K562 (cell line): ENCODE measurements around the gene PMVK. TPM values are rescaled to one million over a fixed set of nuclear protein-coding genes. Genes with fewer than 3 reads are reported as not detected.

Experiments
- BCL6 ChIP-seq: fragments of 250-450 bp; sonication (Bioruptor Pico); IDR thresholded peaks from 2 replicates; pipeline ENCODE4 v1.4.0; 2020
- CAMTA2 ChIP-seq: fragments of 250-450 bp; sonication (Bioruptor Pico); conservative IDR thresholded peaks from 2 replicates; pipeline ENCODE4 v1.5.1; 2022
- CHCHD3 ChIP-seq: fragments of 250-450 bp; sonication (Bioruptor Pico); IDR thresholded peaks from 2 replicates; pipeline ENCODE4 v2.1.2; 2022; ENCODE audit warnings: mild to moderate bottlenecking
- GTF2A2 ChIP-seq: IDR thresholded peaks from 2 replicates; pipeline ENCODE4 v1.6.1; 2016; ENCODE audit warnings: mild to moderate bottlenecking, missing genetic modification characterization, missing compliant biosample characterization
- HDGF ChIP-seq: fragments of 450-650 bp; IDR thresholded peaks from 2 replicates; pipeline ENCODE4 v1.6.1; 2016
- JUNB ChIP-seq: fragments of 450-650 bp; formaldehyde crosslinking; conservative IDR thresholded peaks from 2 replicates; pipeline ENCODE4 v1.4.0; 2020; ENCODE audit warnings: mild to moderate bottlenecking
- MCM5 ChIP-seq: fragments of 450-650 bp; IDR thresholded peaks from 2 replicates; pipeline ENCODE4 v1.6.1; 2016; ENCODE audit warnings: low read depth
- SIRT6 ChIP-seq: IDR thresholded peaks from one replicate; pipeline ENCODE4 v1.6.1; 2012; ENCODE audit warnings: low read depth, mild to moderate bottlenecking, control low read depth, inconsistent platforms, low read length, moderate library complexity
- SREBF1 ChIP-seq: fragments of 150-350 bp; IDR thresholded peaks from 2 replicates; pipeline ENCODE4 v1.6.1; 2014; ENCODE audit warnings: antibody characterized with exemption, low read depth, low read length, borderline replicate concordance
- ZNF263 ChIP-seq: sonication (generic); formaldehyde crosslinking; IDR thresholded peaks from 2 replicates; pipeline ENCODE4 v1.8.0; 2022; ENCODE audit warnings: mild to moderate bottlenecking, missing genetic modification reagents, borderline replicate concordance
- ZNF316 ChIP-seq: fragments of 450-650 bp; IDR thresholded peaks from 2 replicates; pipeline ENCODE4 v1.6.1; 2016
- ZNF695 ChIP-seq: fragments of 450-650 bp; formaldehyde crosslinking; IDR thresholded peaks from 2 replicates; pipeline ENCODE4 v1.4.0; 2020; ENCODE audit warnings: mild to moderate bottlenecking, moderate library complexity
- ZNF778 ChIP-seq: fragments of 450-650 bp; formaldehyde crosslinking; IDR thresholded peaks from 2 replicates; pipeline ENCODE4 v1.4.0; 2020; ENCODE audit warnings: mild to moderate bottlenecking, moderate library complexity
- polyA plus RNA-seq, 8 experiments: library from polyadenylated mRNA; depleted of rRNA in 4 of 8; stranded (reverse) in 5 of 8; unstranded in 3 of 8; fragments of >200 nt; fragmentation: Nextera tagmentation in 2 of 8; fragmentation: Illumina TruSeq in 1 of 8; extraction: Ambion mirVana in 2 of 8; extraction: Trizol in 1 of 8; gene quantifications; 2 replicates each; pipeline versions ENCODE4 v1.2.1 to v1.2.3, GENCODE V29; 2011 to 2014; ENCODE audit warnings: inconsistent platforms in 1 of 8, missing spikeins in 1 of 8
- total RNA-seq, 7 experiments: library from RNA; depleted of rRNA in 6 of 7; stranded (reverse); fragments of >200 nt in 6 of 7; fragmentation: Illumina TruSeq in 2 of 7; extraction: Trizol in 2 of 7; gene quantifications; 2 replicates each; pipeline versions ENCODE4 v1.2.1 to v1.2.3, GENCODE V29; 2011 to 2021; ENCODE audit warnings: low replicate concordance in 1 of 7
- TF ChIP-seq, protein P1 (sequence below): sonication (generic); formaldehyde crosslinking; IDR thresholded peaks from 2 replicates; pipeline ENCODE4 v1.8.1; 2023; ENCODE audit warnings: missing genetic modification reagents, mild to moderate bottlenecking, borderline replicate concordance
- TF ChIP-seq, protein P2 (sequence below): sonication (generic); formaldehyde crosslinking; IDR thresholded peaks from 2 replicates; pipeline ENCODE4 v1.8.1; 2023; ENCODE audit warnings: mild to moderate bottlenecking, missing genetic modification reagents
- TF ChIP-seq, protein P3 (sequence below): fragments of 250-450 bp; sonication (Bioruptor Pico); IDR thresholded peaks from 2 replicates; pipeline ENCODE4 v1.5.0; 2020; ENCODE audit warnings: mild to moderate bottlenecking, borderline replicate concordance
- TF ChIP-seq, protein P4 (sequence below): sonication (generic); formaldehyde crosslinking; IDR thresholded peaks from 2 replicates; pipeline ENCODE4 v1.8.1; 2022; ENCODE audit warnings: missing genetic modification reagents
- TF ChIP-seq, protein P5 (sequence below): IDR thresholded peaks from 2 replicates; pipeline ENCODE4 v1.6.1; 2011; ENCODE audit not compliant: insufficient read length; ENCODE audit errors: extremely low read depth

PMVK gene
- total and polyA plus RNA-seq, 9 of the 15 experiments (the other 6 are each of a cell fraction or from before 2014, with no cell fraction given): 1.1 to 15.3 (median 6.3) TPM

DNA sequence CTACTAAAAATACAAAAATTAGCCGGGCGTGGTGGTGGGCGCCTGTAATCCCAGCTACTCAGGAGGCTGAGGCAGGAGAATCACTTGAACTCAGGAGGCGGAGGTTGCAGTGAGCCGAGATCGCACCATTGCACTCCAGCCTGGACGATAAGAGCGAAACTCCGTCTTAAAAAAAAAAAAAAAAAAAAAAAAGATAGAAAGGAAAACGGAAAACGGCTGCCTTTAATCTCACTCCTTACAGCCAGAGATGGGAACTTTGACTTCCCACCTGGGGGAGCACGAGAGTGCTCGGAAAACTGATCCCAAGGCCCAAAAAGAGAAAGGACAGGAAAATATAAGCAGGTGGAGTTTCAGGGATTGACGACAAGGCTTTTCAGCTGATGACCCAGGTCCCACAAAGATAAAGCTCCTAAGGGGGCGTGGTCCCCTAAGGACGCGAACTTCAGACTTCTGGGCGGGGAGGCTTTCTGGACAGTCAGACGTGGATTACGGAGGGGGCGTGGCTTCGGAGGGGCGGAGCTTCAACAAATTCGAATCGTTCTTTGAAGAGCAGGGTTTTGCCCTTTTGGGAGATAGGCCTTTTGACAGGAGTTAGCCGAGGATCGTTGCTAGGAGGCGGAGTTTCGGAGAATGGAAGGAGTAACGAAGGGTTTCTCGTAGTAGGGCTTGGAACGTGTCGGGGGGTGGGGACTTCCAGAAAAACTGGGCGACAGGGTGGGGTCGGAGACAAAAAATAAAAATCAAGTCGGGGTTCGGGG is 37.0 kb upstream of the PMVK start (continued):
- TF ChIP-seq, protein P1, sequence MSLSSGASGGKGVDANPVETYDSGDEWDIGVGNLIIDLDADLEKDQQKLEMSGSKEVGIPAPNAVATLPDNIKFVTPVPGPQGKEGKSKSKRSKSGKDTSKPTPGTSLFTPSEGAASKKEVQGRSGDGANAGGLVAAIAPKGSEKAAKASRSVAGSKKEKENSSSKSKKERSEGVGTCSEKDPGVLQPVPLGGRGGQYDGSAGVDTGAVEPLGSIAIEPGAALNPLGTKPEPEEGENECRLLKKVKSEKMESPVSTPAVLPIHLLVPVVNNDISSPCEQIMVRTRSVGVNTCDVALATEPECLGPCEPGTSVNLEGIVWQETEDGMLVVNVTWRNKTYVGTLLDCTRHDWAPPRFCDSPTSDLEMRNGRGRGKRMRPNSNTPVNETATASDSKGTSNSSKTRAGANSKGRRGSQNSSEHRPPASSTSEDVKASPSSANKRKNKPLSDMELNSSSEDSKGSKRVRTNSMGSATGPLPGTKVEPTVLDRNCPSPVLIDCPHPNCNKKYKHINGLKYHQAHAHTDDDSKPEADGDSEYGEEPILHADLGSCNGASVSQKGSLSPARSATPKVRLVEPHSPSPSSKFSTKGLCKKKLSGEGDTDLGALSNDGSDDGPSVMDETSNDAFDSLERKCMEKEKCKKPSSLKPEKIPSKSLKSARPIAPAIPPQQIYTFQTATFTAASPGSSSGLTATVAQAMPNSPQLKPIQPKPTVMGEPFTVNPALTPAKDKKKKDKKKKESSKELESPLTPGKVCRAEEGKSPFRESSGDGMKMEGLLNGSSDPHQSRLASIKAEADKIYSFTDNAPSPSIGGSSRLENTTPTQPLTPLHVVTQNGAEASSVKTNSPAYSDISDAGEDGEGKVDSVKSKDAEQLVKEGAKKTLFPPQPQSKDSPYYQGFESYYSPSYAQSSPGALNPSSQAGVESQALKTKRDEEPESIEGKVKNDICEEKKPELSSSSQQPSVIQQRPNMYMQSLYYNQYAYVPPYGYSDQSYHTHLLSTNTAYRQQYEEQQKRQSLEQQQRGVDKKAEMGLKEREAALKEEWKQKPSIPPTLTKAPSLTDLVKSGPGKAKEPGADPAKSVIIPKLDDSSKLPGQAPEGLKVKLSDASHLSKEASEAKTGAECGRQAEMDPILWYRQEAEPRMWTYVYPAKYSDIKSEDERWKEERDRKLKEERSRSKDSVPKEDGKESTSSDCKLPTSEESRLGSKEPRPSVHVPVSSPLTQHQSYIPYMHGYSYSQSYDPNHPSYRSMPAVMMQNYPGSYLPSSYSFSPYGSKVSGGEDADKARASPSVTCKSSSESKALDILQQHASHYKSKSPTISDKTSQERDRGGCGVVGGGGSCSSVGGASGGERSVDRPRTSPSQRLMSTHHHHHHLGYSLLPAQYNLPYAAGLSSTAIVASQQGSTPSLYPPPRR (CRISPR knock-in tag): no peak
- TF ChIP-seq ZNF778 (CRISPR knock-in tag) (no peak), HDGF (peak; percentile 48; the same call in 1 of the 2 replicates), CHCHD3 (CRISPR knock-in tag) (no peak), ZNF263 (CRISPR knock-in tag) (peak; percentile 34; the same call in 1 of the 2 replicates), SREBF1 (no peak), MCM5 (no peak), ZNF316 (peak; percentile 1; the same call in 1 of the 2 replicates), SIRT6 (no peak), BCL6 (CRISPR knock-in tag) (no peak), GTF2A2 (tag) (no peak), ZNF695 (CRISPR knock-in tag) (no peak), JUNB (no peak), CAMTA2 (CRISPR knock-in tag) (no peak)
- TF ChIP-seq, protein P2, sequence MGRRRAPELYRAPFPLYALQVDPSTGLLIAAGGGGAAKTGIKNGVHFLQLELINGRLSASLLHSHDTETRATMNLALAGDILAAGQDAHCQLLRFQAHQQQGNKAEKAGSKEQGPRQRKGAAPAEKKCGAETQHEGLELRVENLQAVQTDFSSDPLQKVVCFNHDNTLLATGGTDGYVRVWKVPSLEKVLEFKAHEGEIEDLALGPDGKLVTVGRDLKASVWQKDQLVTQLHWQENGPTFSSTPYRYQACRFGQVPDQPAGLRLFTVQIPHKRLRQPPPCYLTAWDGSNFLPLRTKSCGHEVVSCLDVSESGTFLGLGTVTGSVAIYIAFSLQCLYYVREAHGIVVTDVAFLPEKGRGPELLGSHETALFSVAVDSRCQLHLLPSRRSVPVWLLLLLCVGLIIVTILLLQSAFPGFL (CRISPR knock-in tag): no peak
- TF ChIP-seq, protein P3, sequence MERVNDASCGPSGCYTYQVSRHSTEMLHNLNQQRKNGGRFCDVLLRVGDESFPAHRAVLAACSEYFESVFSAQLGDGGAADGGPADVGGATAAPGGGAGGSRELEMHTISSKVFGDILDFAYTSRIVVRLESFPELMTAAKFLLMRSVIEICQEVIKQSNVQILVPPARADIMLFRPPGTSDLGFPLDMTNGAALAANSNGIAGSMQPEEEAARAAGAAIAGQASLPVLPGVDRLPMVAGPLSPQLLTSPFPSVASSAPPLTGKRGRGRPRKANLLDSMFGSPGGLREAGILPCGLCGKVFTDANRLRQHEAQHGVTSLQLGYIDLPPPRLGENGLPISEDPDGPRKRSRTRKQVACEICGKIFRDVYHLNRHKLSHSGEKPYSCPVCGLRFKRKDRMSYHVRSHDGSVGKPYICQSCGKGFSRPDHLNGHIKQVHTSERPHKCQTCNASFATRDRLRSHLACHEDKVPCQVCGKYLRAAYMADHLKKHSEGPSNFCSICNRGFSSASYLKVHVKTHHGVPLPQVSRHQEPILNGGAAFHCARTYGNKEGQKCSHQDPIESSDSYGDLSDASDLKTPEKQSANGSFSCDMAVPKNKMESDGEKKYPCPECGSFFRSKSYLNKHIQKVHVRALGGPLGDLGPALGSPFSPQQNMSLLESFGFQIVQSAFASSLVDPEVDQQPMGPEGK (CRISPR knock-in tag): no peak
- TF ChIP-seq, protein P4, sequence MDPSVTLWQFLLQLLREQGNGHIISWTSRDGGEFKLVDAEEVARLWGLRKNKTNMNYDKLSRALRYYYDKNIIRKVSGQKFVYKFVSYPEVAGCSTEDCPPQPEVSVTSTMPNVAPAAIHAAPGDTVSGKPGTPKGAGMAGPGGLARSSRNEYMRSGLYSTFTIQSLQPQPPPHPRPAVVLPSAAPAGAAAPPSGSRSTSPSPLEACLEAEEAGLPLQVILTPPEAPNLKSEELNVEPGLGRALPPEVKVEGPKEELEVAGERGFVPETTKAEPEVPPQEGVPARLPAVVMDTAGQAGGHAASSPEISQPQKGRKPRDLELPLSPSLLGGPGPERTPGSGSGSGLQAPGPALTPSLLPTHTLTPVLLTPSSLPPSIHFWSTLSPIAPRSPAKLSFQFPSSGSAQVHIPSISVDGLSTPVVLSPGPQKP (CRISPR knock-in tag): no peak
- TF ChIP-seq, protein P5, sequence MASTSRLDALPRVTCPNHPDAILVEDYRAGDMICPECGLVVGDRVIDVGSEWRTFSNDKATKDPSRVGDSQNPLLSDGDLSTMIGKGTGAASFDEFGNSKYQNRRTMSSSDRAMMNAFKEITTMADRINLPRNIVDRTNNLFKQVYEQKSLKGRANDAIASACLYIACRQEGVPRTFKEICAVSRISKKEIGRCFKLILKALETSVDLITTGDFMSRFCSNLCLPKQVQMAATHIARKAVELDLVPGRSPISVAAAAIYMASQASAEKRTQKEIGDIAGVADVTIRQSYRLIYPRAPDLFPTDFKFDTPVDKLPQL: no peak
